OCI-LY1 (cell line): ENCODE data around the gene XYLT1.
A peak's percentile ranks its signal among the peaks of the same experiment; 100 is the strongest.

Source experiments
- H2AFZ ChIP-seq: fragments of 200-600 bp; sonication (generic), shearing (Covaris generic); 2 replicates; pipeline ENCODE4 v1.6.0; 2014; ENCODE audit warnings: antibody characterized with exemption, mild to moderate bottlenecking, low read length
- H3F3A ChIP-seq: fragments of 200-600 bp; sonication (generic), shearing (Covaris generic); 2 replicates; pipeline ENCODE4 v1.6.0; 2014; ENCODE audit warnings: mild to moderate bottlenecking, antibody characterized with exemption, low read length, moderate library complexity; ENCODE audit not compliant: insufficient read depth
- H3K27ac ChIP-seq: fragments of 200-600 bp; sonication (generic); 2 replicates; pipeline ENCODE4 v1.5.1; 2014; ENCODE audit warnings: low read length, mixed run types, mild to moderate bottlenecking, low read depth; ENCODE audit not compliant: poor library complexity, severe bottlenecking
- H3K27me3 ChIP-seq: fragments of 200-600 bp; sonication (generic); 2 replicates; pipeline ENCODE4 v1.6.0; 2014; ENCODE audit warnings: antibody characterized with exemption, mild to moderate bottlenecking, low read length, moderate library complexity; ENCODE audit not compliant: insufficient read depth
- H3K36me3 ChIP-seq: fragments of 200-600 bp; sonication (generic); 2 replicates; pipeline ENCODE4 v1.6.1; 2014; ENCODE audit warnings: mild to moderate bottlenecking, antibody characterized with exemption, low read length, moderate library complexity, mixed read lengths; ENCODE audit not compliant: insufficient read depth
- H3K4me1 ChIP-seq: fragments of 200-600 bp; sonication (generic); 2 replicates; pipeline ENCODE4 v1.5.1; 2014; ENCODE audit warnings: mild to moderate bottlenecking, low read length, moderate library complexity; ENCODE audit not compliant: insufficient read depth, severe bottlenecking
- H3K4me2 ChIP-seq: fragments of 200-600 bp; sonication (generic), shearing (Covaris generic); 2 replicates; pipeline ENCODE4 v1.6.1; 2014; ENCODE audit warnings: low read length
- H3K4me3 ChIP-seq: fragments of 200-600 bp; sonication (generic); 2 replicates; pipeline ENCODE4 v1.5.1; 2014; ENCODE audit warnings: low read length, low read depth, mild to moderate bottlenecking, mixed read lengths; ENCODE audit not compliant: poor library complexity, severe bottlenecking
- H3K79me2 ChIP-seq: fragments of 200-600 bp; shearing (Covaris generic); 2 replicates; pipeline ENCODE4 v1.6.1; 2016; ENCODE audit warnings: mixed run types, low read length, mixed read lengths; ENCODE audit not compliant: insufficient read depth
- H3K9ac ChIP-seq: fragments of 200-600 bp; sonication (generic), shearing (Covaris generic); 2 replicates; pipeline ENCODE4 v1.6.1; 2014; ENCODE audit warnings: mild to moderate bottlenecking, low read length, mixed read lengths
- H3K9me2 ChIP-seq: fragments of 200-600 bp; sonication (generic), shearing (Covaris generic); 2 replicates; pipeline ENCODE4 v1.6.1; 2014; ENCODE audit warnings: low read depth, mild to moderate bottlenecking, low read length, mixed read lengths
- H3K9me3 ChIP-seq: fragments of 200-600 bp; shearing (Covaris generic); 2 replicates; pipeline ENCODE4 v1.6.1; 2014; ENCODE audit warnings: low read length, mixed read lengths
- H4K20me1 ChIP-seq: fragments of 200-600 bp; sonication (generic), shearing (Covaris generic); 2 replicates; pipeline ENCODE4 v1.6.0; 2016; ENCODE audit warnings: mild to moderate bottlenecking, low read length; ENCODE audit not compliant: insufficient read depth
- CTCF ChIP-seq: fragments of 200-600 bp; sonication (generic), shearing (Covaris generic); IDR thresholded peaks from 2 replicates; pipeline ENCODE4 v1.5.1; 2017; ENCODE audit warnings: mild to moderate bottlenecking, antibody characterized with exemption, low read length, moderate library complexity, mixed read lengths
- EZH2 ChIP-seq: fragments of 200-600 bp; sonication (generic), shearing (Covaris generic); IDR thresholded peaks from 2 replicates; pipeline ENCODE4 v1.8.0; 2017; ENCODE audit warnings: borderline replicate concordance, mixed run types, mild to moderate bottlenecking, antibody characterized with exemption, low read length, moderate library complexity, mixed read lengths

Gene XYLT1

GRCh38 chr16:17439580-17439979 is 31.2 kb downstream of the XYLT1 start:
- Histone ChIP-seq H2AFZ (no peak overlapping the region), H3K27ac (peak overlapping the region; percentile 60), H3F3A (no peaks in the 10 kb centered on the region), H3K4me2 (peak overlapping the region; percentile 8; the same call in 1 of the 2 replicates), H3K9ac (no peak overlapping the region), H3K4me3 (no peak overlapping the region), H3K79me2 (peaks cover 19% of the 10 kb centered on the region), H3K4me1 (peaks cover 37% of the 10 kb centered on the region), H4K20me1 (no peaks in the 10 kb centered on the region), H3K27me3 (no peaks in the 10 kb centered on the region), H3K9me3 (no peaks in the 10 kb centered on the region), H3K9me2 (no peaks in the 10 kb centered on the region), H3K36me3 (peaks cover 79% of the 10 kb centered on the region)
- TF ChIP-seq CTCF (no peak), EZH2 (no peak)

- H3K4me1 ChIP-seq: peaks cover 38% of the 10 kb centered on the region
- no peak for TF ChIP-seq EZH2
- TF ChIP-seq CTCF: no peak
- H3K9ac ChIP-seq: no peak overlapping the region
- H3K4me2 ChIP-seq: no peak overlapping the region
- H3K9me2 ChIP-seq: no peaks in the 10 kb centered on the region
- H2AFZ ChIP-seq: no peak overlapping the region
- no peak overlapping the region for H3K4me3 ChIP-seq
- peaks cover 81% of the 10 kb centered on the region for H3K36me3 ChIP-seq
- no peaks in the 10 kb centered on the region for H4K20me1 ChIP-seq
- no peaks in the 10 kb centered on the region for H3K9me3 ChIP-seq
- H3F3A ChIP-seq: no peaks in the 10 kb centered on the region
- peaks cover 34% of the 10 kb centered on the region for H3K79me2 ChIP-seq
- no peak overlapping the region for H3K27ac ChIP-seq
- no peaks in the 10 kb centered on the region for H3K27me3 ChIP-seq
Observed at GRCh38 chr16:17437981-17438380, 32.8 kb downstream of the XYLT1 start.

- Histone ChIP-seq H3F3A (no peaks in the 10 kb centered on the region), H3K9me3 (no peaks in the 10 kb centered on the region), H3K4me1 (peaks cover 38% of the 10 kb centered on the region), H3K4me3 (no peak overlapping the region), H3K27ac (no peak overlapping the region), H3K36me3 (peaks cover 81% of the 10 kb centered on the region), H3K27me3 (no peaks in the 10 kb centered on the region), H2AFZ (no peak overlapping the region), H3K79me2 (peaks cover 42% of the 10 kb centered on the region), H4K20me1 (no peaks in the 10 kb centered on the region), H3K4me2 (no peak overlapping the region), H3K9me2 (no peaks in the 10 kb centered on the region), H3K9ac (no peak overlapping the region)
- TF ChIP-seq CTCF: no peak
- no peak for TF ChIP-seq EZH2
Observed at GRCh38 chr16:17437127-17437720, 33.5 kb downstream of the XYLT1 start.
